ENCODE measurements around the gene DUSP7.

- no peak for TF ChIP-seq BHLHE40 (IDR thresholded peaks at IDR 0.05; ENCODE audit: borderline replicate concordance)
- no peak for TF ChIP-seq LEF1 (IDR thresholded peaks at IDR 0.05; ENCODE audit: borderline replicate concordance)
- TF ChIP-seq ZNF384 (IDR thresholded peaks at IDR 0.05), result no peak
- no peak for TF ChIP-seq SP1 (IDR thresholded peaks at IDR 0.05)
- TF ChIP-seq, protein P1, sequence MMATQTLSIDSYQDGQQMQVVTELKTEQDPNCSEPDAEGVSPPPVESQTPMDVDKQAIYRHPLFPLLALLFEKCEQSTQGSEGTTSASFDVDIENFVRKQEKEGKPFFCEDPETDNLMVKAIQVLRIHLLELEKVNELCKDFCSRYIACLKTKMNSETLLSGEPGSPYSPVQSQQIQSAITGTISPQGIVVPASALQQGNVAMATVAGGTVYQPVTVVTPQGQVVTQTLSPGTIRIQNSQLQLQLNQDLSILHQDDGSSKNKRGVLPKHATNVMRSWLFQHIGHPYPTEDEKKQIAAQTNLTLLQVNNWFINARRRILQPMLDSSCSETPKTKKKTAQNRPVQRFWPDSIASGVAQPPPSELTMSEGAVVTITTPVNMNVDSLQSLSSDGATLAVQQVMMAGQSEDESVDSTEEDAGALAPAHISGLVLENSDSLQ (IDR thresholded peaks at IDR 0.05), result no peak
- TF ChIP-seq HDGF (IDR thresholded peaks at IDR 0.05; ENCODE audit: borderline replicate concordance), result no peak
- no peak for TF ChIP-seq FOXA1 (IDR thresholded peaks at IDR 0.05)
- no peak for TF ChIP-seq NFRKB (IDR thresholded peaks at IDR 0.05)
- TF ChIP-seq L3MBTL2 (conservative IDR thresholded peaks at IDR 0.05), result no peak
- no peak for TF ChIP-seq FOXM1 (IDR thresholded peaks at IDR 0.05; ENCODE audit: borderline replicate concordance)
- no peak for TF ChIP-seq SUZ12 (IDR thresholded peaks at IDR 0.05)
These were observed 32.3 kb upstream of the DUSP7 start for GRCh38 chr3:52088445-52089367.
